ENCODE results near the gene GOLGA6L10.
"Not testable (repeated sequence)": the region's sequence is repeated elsewhere in the genome, so short reads cannot be mapped to it uniquely, and the experiment has no call there.

Gene GOLGA6L10

DNA sequence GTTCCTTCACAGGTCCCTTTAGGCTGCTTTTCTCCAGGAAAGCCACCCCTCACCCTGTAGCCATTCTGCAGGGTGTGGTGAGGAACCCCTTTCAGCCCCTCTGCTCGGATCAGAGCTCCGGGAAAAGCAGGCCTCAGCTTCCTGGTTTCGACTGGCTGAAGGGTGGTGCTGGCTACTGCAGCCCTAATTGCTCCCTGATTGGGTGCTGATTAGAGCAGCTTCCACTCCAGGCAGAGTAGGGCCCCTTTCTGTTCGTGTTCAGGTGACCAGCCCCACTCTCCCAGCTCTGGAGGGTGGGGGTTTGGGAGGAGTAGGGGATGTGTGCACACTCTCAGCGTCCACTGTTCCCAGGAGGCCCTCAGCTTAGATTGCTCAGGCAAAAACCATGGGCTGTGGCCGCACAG, 49.8 kb downstream of the GOLGA6L10 start:
- DNase-seq (ENCODE audit: low read depth) = not testable (repeated sequence)

DNA sequence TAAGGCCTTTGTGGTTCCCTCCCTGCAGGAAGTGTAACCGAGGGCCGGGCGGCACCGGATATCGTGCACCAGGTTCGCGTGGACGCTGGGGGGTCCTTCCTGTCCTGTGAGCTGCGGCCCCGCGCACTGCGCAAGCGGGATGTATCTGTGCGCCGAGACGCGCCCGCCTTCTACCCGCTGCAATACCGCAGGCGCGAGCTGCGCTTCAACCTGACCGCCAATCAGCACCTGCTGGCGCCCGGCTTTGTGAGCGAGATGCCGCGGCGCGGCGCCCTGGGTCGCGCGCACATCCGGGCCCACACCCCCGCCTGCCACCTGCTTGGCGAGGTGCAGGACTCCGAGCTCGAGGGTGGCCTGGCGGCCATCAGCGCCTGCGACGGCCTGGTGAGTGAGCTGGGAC, 50.8 kb downstream of the GOLGA6L10 start:
- DNase-seq (ENCODE audit: low read depth) = no peak

DNA sequence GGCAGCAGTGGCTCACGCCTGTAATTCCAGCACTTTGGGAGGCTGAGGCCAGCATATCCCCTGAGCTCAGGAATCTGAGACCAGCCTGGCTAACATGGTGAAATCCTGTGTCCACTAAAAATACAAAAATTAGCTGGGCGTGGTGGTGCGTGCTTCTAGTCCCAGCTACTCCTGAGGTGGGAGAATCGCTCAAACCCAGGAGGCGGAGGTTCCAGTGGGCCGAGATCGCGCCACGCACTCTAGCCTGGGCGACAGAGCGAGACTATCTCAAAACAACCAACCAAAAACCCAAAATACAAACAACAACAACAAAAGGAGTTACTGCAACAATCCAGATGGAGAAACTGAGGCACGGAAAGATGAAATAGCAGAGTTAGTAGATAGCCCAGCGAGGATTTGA, 51.2 kb downstream of the GOLGA6L10 start:
- no peak for DNase-seq (ENCODE audit: low read depth)

DNA sequence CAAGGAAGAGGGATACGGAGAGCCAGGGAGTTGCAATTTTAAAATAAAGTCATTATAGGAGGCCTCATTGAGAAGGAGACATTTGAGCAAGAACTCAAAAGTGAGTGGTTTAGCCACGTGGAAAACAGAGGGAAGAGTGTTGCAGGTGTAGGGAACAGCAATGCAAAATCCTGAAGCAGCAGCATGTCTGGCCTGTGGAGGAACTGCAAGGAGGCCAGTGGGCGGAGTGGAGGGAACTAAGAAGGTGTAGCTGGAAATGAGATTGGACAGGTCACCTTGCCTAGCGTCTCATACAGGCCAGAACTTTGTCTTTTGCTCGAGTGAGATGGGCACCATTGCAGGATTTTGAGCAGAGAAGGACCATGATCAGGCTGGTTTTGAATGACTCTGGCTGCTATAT, 51.7 kb downstream of the GOLGA6L10 start:
- DNase-seq (ENCODE audit: low read depth) = no peak

DNA sequence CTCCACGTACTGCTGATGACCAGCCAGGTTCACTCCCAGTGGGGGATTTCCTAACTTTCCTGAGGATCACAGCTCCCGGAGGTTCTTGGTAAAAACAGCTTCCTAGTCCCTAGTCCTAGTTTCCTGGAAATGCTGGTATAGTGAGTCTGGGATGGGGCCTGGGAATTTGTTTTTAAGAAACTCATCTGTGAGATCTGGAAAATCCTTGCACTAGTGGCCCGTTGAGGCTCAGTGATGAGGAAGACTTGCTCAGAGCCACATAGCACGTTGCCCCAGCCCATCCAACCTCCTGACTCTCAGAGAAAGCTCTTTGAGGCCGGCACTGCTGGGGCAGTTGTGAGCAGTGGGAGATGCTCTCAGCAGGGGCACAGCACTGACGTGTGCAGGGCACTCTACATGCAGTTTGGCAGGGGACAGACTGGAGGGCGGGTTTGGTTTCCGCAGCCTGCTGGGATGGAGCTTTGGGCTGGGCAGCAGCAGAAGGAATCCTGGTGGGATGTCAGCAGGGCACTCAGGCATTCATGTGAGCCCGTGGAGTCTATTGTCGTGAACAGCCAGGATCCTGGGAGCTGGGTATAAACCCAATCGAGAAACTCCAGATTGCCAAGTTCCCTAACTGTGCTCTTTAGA, 55.1 kb downstream of the GOLGA6L10 start:
- no peak for DNase-seq (ENCODE audit: low read depth)

DNA sequence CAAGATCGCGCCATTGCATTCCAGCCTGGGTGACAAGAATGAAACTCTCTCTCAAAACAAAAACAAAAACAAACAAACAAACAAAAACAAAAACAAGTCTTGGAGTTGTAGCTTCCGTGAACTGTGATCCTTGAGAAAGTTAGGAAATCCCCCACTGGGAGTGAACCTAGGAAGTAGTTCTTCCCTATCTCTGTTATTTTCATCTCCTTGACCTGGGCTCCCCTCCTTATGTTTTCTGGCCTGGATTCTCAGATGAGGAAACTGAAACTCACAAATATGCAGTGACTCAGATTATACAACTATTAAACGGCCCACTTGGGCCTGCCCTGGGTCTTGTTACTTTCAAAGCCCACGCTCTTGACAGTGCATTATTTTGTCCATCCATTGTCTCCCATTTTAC, 57.0 kb downstream of the GOLGA6L10 start:
- no peak for DNase-seq (ENCODE audit: low read depth)

Measured in HS-27A (cell line).